ENCODE results near the gene ANGPTL7. TPM values are rescaled to one million over a fixed set of nuclear protein-coding genes. Genes with fewer than 3 reads are reported as not detected.
"Not testable (repeated sequence)": the region's sequence is repeated elsewhere in the genome, so short reads cannot be mapped to it uniquely, and the experiment has no call there.

Gene ANGPTL7
- total RNA-seq, 3 donors from 2014 or later (not counting 1 experiment from before 2014, with no cell fraction given): not detected

DNA sequence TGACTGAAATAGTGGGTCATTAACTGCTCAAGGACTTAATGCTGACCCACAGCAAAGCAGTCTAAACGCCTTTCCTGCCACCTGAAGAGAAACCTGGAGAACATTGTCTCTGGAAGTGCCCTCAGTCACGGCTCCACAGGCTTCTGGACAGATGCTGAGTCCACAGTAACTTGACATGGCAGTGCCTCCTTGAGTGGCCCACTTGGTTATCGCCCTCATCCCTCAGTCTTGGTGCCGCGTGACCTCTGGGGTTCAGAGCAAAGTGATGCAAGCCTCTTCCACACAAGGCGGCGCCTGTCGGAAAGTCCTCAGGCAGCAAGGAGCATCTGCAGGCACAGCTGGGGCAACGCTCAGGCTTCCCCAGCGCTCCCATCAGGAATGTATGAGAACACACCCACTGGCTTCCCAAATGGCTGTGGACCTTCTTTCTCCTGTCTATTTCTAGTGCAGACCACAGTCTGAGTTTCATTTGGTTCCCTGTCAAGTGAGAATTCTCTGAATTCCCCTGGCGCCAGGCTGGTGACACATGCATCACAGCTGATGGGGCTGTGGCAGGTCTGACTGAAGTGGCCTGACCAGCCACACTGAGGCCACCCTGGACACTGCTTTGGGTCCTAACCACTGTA lies 13.0 kb upstream of the ANGPTL7 start:
- 98% methylated on average over 11 of the region's 11 CpGs for WGBS (ENCODE audit: insufficient coverage)
- H3K4me1 Mint-ChIP-seq: no peaks in the 10 kb centered on the region
- TF ChIP-seq, protein P1, sequence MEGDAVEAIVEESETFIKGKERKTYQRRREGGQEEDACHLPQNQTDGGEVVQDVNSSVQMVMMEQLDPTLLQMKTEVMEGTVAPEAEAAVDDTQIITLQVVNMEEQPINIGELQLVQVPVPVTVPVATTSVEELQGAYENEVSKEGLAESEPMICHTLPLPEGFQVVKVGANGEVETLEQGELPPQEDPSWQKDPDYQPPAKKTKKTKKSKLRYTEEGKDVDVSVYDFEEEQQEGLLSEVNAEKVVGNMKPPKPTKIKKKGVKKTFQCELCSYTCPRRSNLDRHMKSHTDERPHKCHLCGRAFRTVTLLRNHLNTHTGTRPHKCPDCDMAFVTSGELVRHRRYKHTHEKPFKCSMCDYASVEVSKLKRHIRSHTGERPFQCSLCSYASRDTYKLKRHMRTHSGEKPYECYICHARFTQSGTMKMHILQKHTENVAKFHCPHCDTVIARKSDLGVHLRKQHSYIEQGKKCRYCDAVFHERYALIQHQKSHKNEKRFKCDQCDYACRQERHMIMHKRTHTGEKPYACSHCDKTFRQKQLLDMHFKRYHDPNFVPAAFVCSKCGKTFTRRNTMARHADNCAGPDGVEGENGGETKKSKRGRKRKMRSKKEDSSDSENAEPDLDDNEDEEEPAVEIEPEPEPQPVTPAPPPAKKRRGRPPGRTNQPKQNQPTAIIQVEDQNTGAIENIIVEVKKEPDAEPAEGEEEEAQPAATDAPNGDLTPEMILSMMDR (IDR thresholded peaks at IDR 0.05): no peak
- Histone ChIP-seq H3K36me3 (ENCODE audit: control insufficient read depth, insufficient read depth, low read length) (peaks cover 16% of the 10 kb centered on the region), H3K27ac (ENCODE audit: low read length) (no peak overlapping the region), H3K27me3 (ENCODE audit: control insufficient read depth, insufficient read depth, low read length) (no peaks in the 10 kb centered on the region), H3K4me1 (ENCODE audit: control insufficient read depth, insufficient read depth, low read length) (no peaks in the 10 kb centered on the region), H3K9me3 (ENCODE audit: control insufficient read depth, insufficient read depth, low read length) (no peaks in the 10 kb centered on the region), H3K4me3 (ENCODE audit: low read length) (no peak overlapping the region)
- ATAC-seq (no peak), DNase-seq (no peak)
- no peaks in the 10 kb centered on the region for H3K36me3 Mint-ChIP-seq
- H3K4me3 Mint-ChIP-seq: no peak overlapping the region
- no peak overlapping the region for H3K27ac Mint-ChIP-seq
- H3K27me3 Mint-ChIP-seq (ENCODE audit: low read depth in 2 of 2): no peaks in the 10 kb centered on the region
- intact Hi-C loops (cut with micrococcal nuclease): no loop called here
- no peaks in the 10 kb centered on the region for H3K9me3 Mint-ChIP-seq

DNA sequence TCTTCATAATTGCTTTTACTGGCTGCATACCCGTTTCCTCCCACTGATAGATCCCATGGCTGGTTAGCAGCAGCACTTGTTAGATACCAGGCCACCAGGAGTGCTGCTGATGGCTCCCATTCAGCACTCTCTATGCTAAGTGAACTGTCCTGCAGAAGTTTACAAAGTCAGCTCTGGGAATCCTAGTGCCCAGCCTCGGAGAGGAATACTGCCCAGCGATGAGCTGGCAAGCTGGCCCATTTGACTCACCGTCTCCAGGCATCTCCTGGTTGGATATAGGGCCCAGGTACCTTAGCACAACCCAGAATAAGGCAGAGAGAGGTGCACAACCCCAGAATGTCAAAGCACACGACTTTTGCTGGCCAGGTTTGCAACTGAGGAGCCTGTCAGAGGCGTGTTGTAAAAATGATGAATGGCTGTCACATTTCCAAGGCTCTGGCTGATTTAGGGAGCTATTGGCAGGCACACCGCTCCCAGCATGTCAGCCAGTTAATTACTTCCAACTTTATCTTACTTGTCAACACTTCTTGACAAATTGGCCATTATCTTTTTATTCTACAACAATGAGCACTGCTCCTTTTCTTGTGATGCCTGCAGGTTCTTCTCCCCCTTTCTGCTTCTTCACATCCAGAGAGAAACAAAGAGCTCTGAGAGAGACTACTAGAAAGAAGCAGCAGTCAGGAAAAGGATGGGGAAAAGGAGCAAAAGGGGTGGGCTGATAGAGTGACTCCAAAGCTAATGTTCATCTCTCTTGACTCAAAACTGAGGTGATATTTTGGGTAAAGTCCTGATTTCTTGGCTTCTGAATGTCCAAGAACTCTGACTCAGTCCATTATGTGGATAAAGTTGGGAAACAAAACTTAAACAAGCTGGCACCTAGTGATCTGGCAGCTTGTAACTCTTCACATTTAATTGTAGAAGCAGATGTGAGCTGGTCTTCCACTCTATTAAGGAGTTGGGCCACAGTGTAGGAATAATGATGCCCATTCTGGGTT lies 10.8 kb upstream of the ANGPTL7 start:
- Histone ChIP-seq H3K27ac (ENCODE audit: low read length) (no peak overlapping the region), H3K4me1 (ENCODE audit: control insufficient read depth, insufficient read depth, low read length) (no peaks in the 10 kb centered on the region), H3K27me3 (ENCODE audit: control insufficient read depth, insufficient read depth, low read length) (no peaks in the 10 kb centered on the region), H3K4me3 (ENCODE audit: low read length) (no peak overlapping the region), H3K36me3 (ENCODE audit: control insufficient read depth, insufficient read depth, low read length) (peaks cover 23% of the 10 kb centered on the region), H3K9me3 (ENCODE audit: control insufficient read depth, insufficient read depth, low read length) (no peaks in the 10 kb centered on the region)
- no peaks in the 10 kb centered on the region for H3K27me3 Mint-ChIP-seq (ENCODE audit: low read depth in 2 of 2)
- DNase-seq (no peak), ATAC-seq (no peak)
- H3K4me1 Mint-ChIP-seq: no peaks in the 10 kb centered on the region
- H3K36me3 Mint-ChIP-seq: no peaks in the 10 kb centered on the region
- TF ChIP-seq, protein P1 (IDR thresholded peaks at IDR 0.05): no peak
- no peaks in the 10 kb centered on the region for H3K9me3 Mint-ChIP-seq
- WGBS (ENCODE audit: insufficient coverage): 90% methylated on average over 7 of the region's 7 CpGs
- H3K4me3 Mint-ChIP-seq: no peak overlapping the region
- no peak overlapping the region for H3K27ac Mint-ChIP-seq
- intact Hi-C loops (cut with micrococcal nuclease): no loop called here

DNA sequence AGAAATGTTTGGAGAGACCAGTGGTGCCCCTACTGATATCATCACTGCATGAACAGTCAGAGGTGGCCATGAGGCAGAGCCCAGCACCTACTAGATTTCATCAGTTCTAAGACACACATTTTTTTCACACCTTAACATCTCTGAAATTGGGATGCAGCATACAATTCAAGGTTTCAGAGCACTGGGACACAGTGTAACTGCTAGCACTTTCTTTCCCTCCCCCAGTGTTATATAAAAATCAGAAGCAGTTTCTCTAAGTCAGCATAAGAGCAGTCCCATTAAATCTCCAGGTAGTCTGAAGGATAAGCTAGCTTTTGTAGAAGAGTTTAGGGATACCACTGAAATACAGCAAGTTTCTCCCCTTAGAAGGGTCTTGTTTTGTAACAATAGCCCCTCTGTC lies 10.0 kb upstream of the ANGPTL7 start:
- Mint-ChIP-seq H3K27me3 (ENCODE audit: low read depth in 2 of 2) (no peaks in the 10 kb centered on the region), H3K36me3 (no peaks in the 10 kb centered on the region), H3K9me3 (no peaks in the 10 kb centered on the region), H3K27ac (no peak overlapping the region), H3K4me3 (no peak overlapping the region), H3K4me1 (no peaks in the 10 kb centered on the region)
- no peaks in the 10 kb centered on the region for H3K9me3 ChIP-seq (ENCODE audit: control insufficient read depth, insufficient read depth, low read length)
- peaks cover 24% of the 10 kb centered on the region for H3K36me3 ChIP-seq (ENCODE audit: control insufficient read depth, insufficient read depth, low read length)
- intact Hi-C loops (cut with micrococcal nuclease): no loop called here
- no peak overlapping the region for H3K4me3 ChIP-seq (ENCODE audit: low read length)
- TF ChIP-seq, protein P1 (IDR thresholded peaks at IDR 0.05): no peak
- ATAC-seq: no peak
- DNase-seq: no peak
- no peak overlapping the region for H3K27ac ChIP-seq (ENCODE audit: low read length)
- H3K27me3 ChIP-seq (ENCODE audit: control insufficient read depth, insufficient read depth, low read length): no peaks in the 10 kb centered on the region
- no peaks in the 10 kb centered on the region for H3K4me1 ChIP-seq (ENCODE audit: control insufficient read depth, insufficient read depth, low read length)

DNA sequence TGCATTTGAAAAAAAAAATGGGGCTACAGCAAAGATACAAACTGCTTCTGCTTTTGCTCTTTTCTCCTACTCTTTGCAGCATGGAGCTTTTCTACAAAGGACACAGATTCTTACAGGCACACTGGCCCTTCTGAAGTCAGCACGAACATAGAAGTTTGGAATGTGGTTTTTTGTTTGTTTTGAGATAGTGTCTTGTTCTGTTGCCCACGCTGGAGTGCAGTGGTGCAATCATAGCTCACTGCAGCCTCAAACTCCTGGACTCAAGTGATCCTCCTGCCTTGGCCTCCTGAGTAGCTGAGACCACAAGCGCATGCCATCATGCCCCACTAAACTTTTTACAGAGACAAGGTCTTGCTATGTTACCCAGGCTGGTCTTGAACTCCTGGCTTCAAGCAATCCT lies 9.4 kb upstream of the ANGPTL7 start:
- not testable (repeated sequence) for H3K27me3 Mint-ChIP-seq (ENCODE audit: low read depth in 2 of 2); H3K36me3 Mint-ChIP-seq

More for the DNA sequence above, 9.4 kb upstream of the ANGPTL7 start:
- H3K9me3 Mint-ChIP-seq; H3K27ac Mint-ChIP-seq; H3K4me3 ChIP-seq (ENCODE audit: low read length); H3K27ac ChIP-seq (ENCODE audit: low read length); ATAC-seq; H3K4me3 Mint-ChIP-seq; DNase-seq; H3K27me3 ChIP-seq (ENCODE audit: control insufficient read depth, insufficient read depth, low read length); intact Hi-C loops (cut with micrococcal nuclease); H3K4me1 ChIP-seq (ENCODE audit: control insufficient read depth, insufficient read depth, low read length); H3K9me3 ChIP-seq (ENCODE audit: control insufficient read depth, insufficient read depth, low read length); H3K4me1 Mint-ChIP-seq: not testable (repeated sequence)
- 97% methylated on average over 3 of the region's 3 CpGs for WGBS (ENCODE audit: insufficient coverage)
- H3K36me3 ChIP-seq (ENCODE audit: control insufficient read depth, insufficient read depth, low read length): peaks cover 24% of the 10 kb centered on the region

Measured in natural killer cell (primary cell).